ENCODE data around the gene EPHB1.

GRCh38 chr3:135023996-135024658, 229.1 kb downstream of the EPHB1 start:
- TF ChIP-seq ZNF318 (CRISPR knock-in tag; IDR thresholded peaks at IDR 0.05) (no peak), CTCF (CRISPR knock-in tag; IDR thresholded peaks at IDR 0.05) (no peak), ZNF773 (CRISPR knock-in tag; IDR thresholded peaks at IDR 0.05; ENCODE audit: borderline replicate concordance) (no peak)
